ENCODE measurements around the gene SSBP4. TPM values are rescaled to one million over a fixed set of nuclear protein-coding genes. Genes with fewer than 3 reads are reported as not detected.

SSBP4 gene
- total RNA-seq, 1 donor from 2014 or later: 28.5 TPM

- intact Hi-C loops (cut with micrococcal nuclease): loop anchor here (2.0 to 10.0 kb wide), 3 partner anchors 13 to 225 kb away; partner anchors contain the start of gene REX1BD
- H3K4me1 Mint-ChIP-seq: peaks cover 5% of the 10 kb centered on the region
- no peak overlapping the region for H3K27ac Mint-ChIP-seq
- H3K27me3 Mint-ChIP-seq: no peaks in the 10 kb centered on the region
- TF ChIP-seq CTCF (IDR thresholded peaks at IDR 0.05): no peak
- no peaks in the 10 kb centered on the region for H3K9me3 Mint-ChIP-seq
- ChIA-PET CTCF (interaction anchor here (0.7 to 2.1 kb wide), 12 partner anchors 11 to 465 kb away, joined by 3 to 15 read pairs (median 3); partner anchors contain the start of genes SSBP4 and UBA52), POLR2A (interaction anchor here (0.6 kb wide), 1 partner anchor 72 kb away, joined by 9 read pairs; no protein-coding TSS in a partner anchor)
- H3K4me3 Mint-ChIP-seq: no peak overlapping the region
- peaks cover 58% of the 10 kb centered on the region for H3K36me3 Mint-ChIP-seq (ENCODE audit: low read depth)
- DNase-seq (no peak), ATAC-seq (ENCODE audit: low read depth) (no peak)
Measured at GRCh38 chr19:18450021-18450930, 31.1 kb downstream of the SSBP4 start.

GRCh38 chr19:18450931-18451836 lies 32.0 kb downstream of the SSBP4 start:
- H3K27me3 Mint-ChIP-seq: no peaks in the 10 kb centered on the region

GRCh38 chr19:18452386-18452785 lies 33.2 kb downstream of the SSBP4 start:
- intact Hi-C loops (cut with micrococcal nuclease): loop anchor here (5.0 to 10.0 kb wide), 2 partner anchors 135 to 222 kb away; partner anchors contain the start of gene REX1BD
- DNase-seq: no peak
- no peak overlapping the region for H3K27ac Mint-ChIP-seq

More at GRCh38 chr19:18450931-18451836, 32.0 kb downstream of the SSBP4 start:
- Mint-ChIP-seq H3K4me3 (no peak overlapping the region), H3K27ac (no peak overlapping the region), H3K4me1 (peaks cover 5% of the 10 kb centered on the region), H3K36me3 (ENCODE audit: low read depth) (peaks cover 61% of the 10 kb centered on the region), H3K9me3 (no peaks in the 10 kb centered on the region)
- intact Hi-C loops (cut with micrococcal nuclease): loop anchor here (1.0 to 10.0 kb wide), 7 partner anchors 11 to 490 kb away; partner anchors contain the start of genes HOMER3 and REX1BD
- peak; percentile 45 for TF ChIP-seq CTCF (IDR thresholded peaks at IDR 0.05)
- DNase-seq: peak; percentile 90
- ChIA-PET CTCF (interaction anchor here (0.6 to 2.1 kb wide), 15 partner anchors 10 to 468 kb away, joined by 3 to 15 read pairs (median 3); partner anchors contain the start of genes COPE, DDX49, REX1BD and SSBP4), POLR2A (interaction anchor here (0.6 to 1.0 kb wide), 3 partner anchors 11 to 138 kb away, joined by 3 to 9 read pairs (median 4); partner anchors contain the start of gene REX1BD)
- ATAC-seq (ENCODE audit: low read depth): peak; percentile 97

More at GRCh38 chr19:18452386-18452785, 33.2 kb downstream of the SSBP4 start:
- ATAC-seq (ENCODE audit: low read depth): no peak
- Mint-ChIP-seq H3K9me3 (no peaks in the 10 kb centered on the region), H3K4me1 (peaks cover 5% of the 10 kb centered on the region), H3K36me3 (ENCODE audit: low read depth) (peaks cover 60% of the 10 kb centered on the region), H3K4me3 (no peak overlapping the region), H3K27me3 (no peaks in the 10 kb centered on the region)
- ChIA-PET POLR2A (no interaction called here), CTCF (interaction anchor here (0.9 to 2.1 kb wide), 3 partner anchors 9 to 395 kb away, joined by 3 to 15 read pairs (median 5); no protein-coding TSS in a partner anchor)
- TF ChIP-seq CTCF (IDR thresholded peaks at IDR 0.05): no peak

Measured in activated B cell treated with CpG ODN at 0.5 μM for 24 hours (primary cell).